G401.6 (cell line): ENCODE results near the gene HSPA9.

Experiments used
- FAIRE-seq: peaks from 2 replicates; lab custom pipeline; 2012; peaks lifted over from hg19 to GRCh38; lab: Jason Lieb, UNC

The HSPA9 gene

GRCh38 chr5:138595180-138595795 lies 20.1 kb upstream of the HSPA9 start:
- FAIRE-seq: no peak

- peak; percentile 81 for FAIRE-seq
These were observed 19.3 kb upstream of the HSPA9 start for GRCh38 chr5:138594305-138595058.

GRCh38 chr5:138588013-138588788 lies 13.0 kb upstream of the HSPA9 start:
- FAIRE-seq: no peak

GRCh38 chr5:138585157-138585556 lies 10.0 kb upstream of the HSPA9 start:
- no peak for FAIRE-seq

GRCh38 chr5:138583984-138584637 lies 8.9 kb upstream of the HSPA9 start:
- FAIRE-seq: no peak

GRCh38 chr5:138582959-138583358 lies 7.8 kb upstream of the HSPA9 start:
- no peak for FAIRE-seq

GRCh38 chr5:138580777-138581176 lies 5.6 kb upstream of the HSPA9 start:
- no peak for FAIRE-seq

GRCh38 chr5:138580001-138580400 lies 4.8 kb upstream of the HSPA9 start:
- no peak for FAIRE-seq

GRCh38 chr5:138579517-138579863 lies 4.3 kb upstream of the HSPA9 start:
- no peak for FAIRE-seq

GRCh38 chr5:138577452-138577851 lies 2.3 kb upstream of the HSPA9 start:
- FAIRE-seq: no peak

- no peak for FAIRE-seq
These were observed 432 bp downstream of the HSPA9 start for GRCh38 chr5:138574744-138575193.

GRCh38 chr5:138573949-138574670 lies 1.1 kb downstream of the HSPA9 start:
- FAIRE-seq: no peak

GRCh38 chr5:138573223-138573622 lies 2.0 kb downstream of the HSPA9 start:
- no peak for FAIRE-seq

GRCh38 chr5:138570871-138571270 lies 4.3 kb downstream of the HSPA9 start:
- FAIRE-seq: no peak

- FAIRE-seq: no peak
These were observed 5.4 kb downstream of the HSPA9 start for GRCh38 chr5:138569782-138570181.

GRCh38 chr5:138568061-138568824 lies 7.0 kb downstream of the HSPA9 start:
- FAIRE-seq: no peak

- FAIRE-seq: no peak
These were observed 8.4 kb downstream of the HSPA9 start for GRCh38 chr5:138566792-138567191.

- FAIRE-seq: no peak
These were observed 9.9 kb downstream of the HSPA9 start for GRCh38 chr5:138565100-138565821.

GRCh38 chr5:138564242-138564641 lies 11.0 kb downstream of the HSPA9 start:
- FAIRE-seq: no peak

GRCh38 chr5:138563340-138564118 lies 11.7 kb downstream of the HSPA9 start:
- no peak for FAIRE-seq
